H1 (cell line): ENCODE measurements around the gene LCT.

Experiments
- CBX5 ChIP-seq: fragments of 300-800, 300-1000 bp; sonication (generic); IDR thresholded peaks from 2 replicates; pipeline ENCODE4 v1.7.1; 2016; ENCODE audit warnings: antibody characterized with exemption, low read length, low read depth
- JUN ChIP-seq: IDR thresholded peaks from 2 replicates; pipeline ENCODE4 v1.6.1; 2011; ENCODE audit warnings: low read depth, mild to moderate bottlenecking, improper control_type of control experiment, low read length
- POU5F1 ChIP-seq: IDR thresholded peaks from 2 replicates; pipeline ENCODE4 v1.6.1; 2011; ENCODE audit warnings: low read depth, mild to moderate bottlenecking, low read length, moderate library complexity
- RXRA ChIP-seq: IDR thresholded peaks from 2 replicates; pipeline ENCODE4 v1.6.1; 2011; ENCODE audit warnings: low read depth, mild to moderate bottlenecking, low read length, moderate library complexity; ENCODE audit not compliant: insufficient read depth
- TAF1 ChIP-seq: IDR thresholded peaks from 2 replicates; pipeline ENCODE4 v1.6.1; 2011; ENCODE audit warnings: mild to moderate bottlenecking, low read depth, low read length

GRCh38 chr2:135825550-135826176, 11.3 kb downstream of the LCT start:
- no peak for TF ChIP-seq TAF1
- no peak for TF ChIP-seq POU5F1
- no peak for TF ChIP-seq RXRA
- TF ChIP-seq JUN: no peak
- TF ChIP-seq CBX5: no peak
